ENCODE measurements around the gene CTNNBIP1.

CTNNBIP1 gene

DNA sequence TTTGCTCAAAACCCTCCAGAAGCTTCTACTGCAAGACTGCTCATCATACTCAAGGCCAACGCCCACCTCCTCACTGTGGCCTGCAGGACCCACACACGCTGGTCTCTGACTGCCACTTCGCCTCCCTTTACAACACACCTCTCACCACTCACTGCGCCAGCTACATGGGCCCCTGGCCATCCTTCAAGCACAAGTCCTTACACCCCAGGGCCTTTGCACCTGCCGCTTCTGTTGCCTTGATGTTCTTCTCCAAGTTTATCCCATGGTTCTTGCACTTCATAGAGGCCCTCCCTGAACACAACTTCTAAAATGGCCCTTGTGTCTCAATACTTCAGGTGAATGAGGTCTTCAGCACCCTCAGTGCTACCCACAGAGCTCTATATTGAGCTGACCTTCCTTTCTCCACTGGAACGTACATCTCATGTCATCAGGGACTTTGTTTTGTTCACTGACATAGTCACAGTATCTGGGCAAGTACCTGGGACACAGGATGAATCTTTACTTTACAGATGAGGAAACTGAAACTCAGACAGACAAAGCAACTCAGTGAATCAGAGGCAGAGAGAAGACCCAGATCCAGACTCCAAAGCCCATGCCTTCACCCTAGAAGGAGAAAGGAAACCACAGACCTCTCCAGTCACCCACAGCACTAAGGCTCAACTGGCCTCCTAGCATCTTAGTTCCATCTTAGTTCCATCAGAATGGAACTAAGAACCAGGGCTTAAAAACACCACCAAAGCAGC, 51.6 kb downstream of the CTNNBIP1 start:
- no peak overlapping the region for H3K4me3 ChIP-seq (ENCODE audit: low read depth, low read length)

DNA sequence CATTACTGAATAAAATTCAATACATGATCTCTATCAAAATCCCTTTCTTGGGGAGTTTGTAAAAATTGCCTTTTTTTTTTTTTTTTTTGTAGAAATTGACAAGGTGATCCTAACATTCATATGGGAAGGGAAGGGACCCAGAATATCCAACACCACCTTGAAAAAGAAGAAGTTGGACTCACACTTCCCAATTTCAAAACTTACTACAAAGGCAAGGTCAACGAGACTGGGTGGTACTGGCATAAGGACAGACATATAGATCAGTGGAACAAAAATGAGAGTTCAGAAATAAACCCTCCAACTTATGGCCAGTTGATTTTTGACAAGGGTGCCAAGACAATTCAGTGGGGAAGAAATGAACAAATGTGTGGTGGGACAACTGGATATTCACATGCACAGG, 54.9 kb downstream of the CTNNBIP1 start:
- H3K4me3 ChIP-seq (ENCODE audit: low read depth, low read length) = no peak overlapping the region

DNA sequence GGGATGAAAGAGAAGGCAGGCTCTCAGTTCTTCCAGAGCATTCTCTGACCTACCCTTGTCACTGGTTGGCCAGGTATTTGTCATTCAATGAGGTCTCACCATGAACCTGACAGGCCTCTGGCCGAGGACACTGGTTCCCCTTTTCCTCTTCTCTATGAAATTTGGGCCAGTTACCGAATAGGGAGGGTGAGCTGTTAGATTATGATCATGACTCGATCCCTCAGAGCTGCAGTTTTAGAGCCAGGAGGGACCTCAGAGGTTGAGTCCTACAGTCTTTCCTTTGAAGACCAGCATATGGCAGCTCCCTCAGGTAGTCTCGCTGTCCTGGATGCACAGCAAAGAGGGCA, 56.8 kb downstream of the CTNNBIP1 start:
- H3K4me3 ChIP-seq (ENCODE audit: low read depth, low read length) = no peak overlapping the region

DNA sequence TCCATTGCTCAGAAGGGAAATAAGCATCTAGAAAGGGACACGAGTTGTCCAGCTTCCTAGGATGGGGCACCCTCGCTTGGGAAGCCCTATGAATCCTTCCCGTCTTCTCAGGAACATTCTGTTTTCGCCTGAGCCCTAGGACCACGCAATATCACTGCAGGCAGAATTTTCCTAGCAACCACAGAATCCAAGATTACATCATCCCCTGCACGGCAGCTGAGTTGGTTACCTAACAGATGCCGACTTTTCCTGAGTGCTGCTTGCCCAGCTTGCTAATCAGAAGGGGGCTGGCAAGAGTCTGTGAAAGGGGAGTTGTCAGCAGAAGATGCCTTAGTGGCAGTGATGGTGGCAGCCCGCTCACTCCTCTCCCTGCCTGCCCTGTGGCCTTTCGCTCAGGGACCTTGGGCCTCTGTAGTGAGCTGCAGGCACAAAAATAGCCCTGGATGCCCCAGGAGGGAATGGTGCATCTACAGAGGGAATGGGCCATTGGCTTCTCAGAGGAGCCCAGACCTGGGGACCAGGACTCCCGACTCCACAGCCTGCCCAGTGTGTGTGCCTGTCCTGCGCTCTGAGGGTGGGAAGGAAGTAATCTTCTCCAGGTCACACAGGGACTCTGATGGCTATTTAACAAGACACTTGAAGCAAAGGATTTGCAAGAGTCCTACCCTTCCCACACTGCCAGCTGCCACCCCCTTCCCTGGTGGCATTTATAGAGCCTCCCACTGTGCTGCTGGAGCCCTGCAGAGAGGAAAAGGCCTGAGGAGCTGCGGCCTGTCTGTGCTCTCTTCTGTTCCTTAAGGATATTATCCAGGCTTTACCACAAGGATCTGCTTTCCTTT, 57.4 kb downstream of the CTNNBIP1 start:
- H3K4me3 ChIP-seq (ENCODE audit: low read depth, low read length) = no peak overlapping the region

DNA sequence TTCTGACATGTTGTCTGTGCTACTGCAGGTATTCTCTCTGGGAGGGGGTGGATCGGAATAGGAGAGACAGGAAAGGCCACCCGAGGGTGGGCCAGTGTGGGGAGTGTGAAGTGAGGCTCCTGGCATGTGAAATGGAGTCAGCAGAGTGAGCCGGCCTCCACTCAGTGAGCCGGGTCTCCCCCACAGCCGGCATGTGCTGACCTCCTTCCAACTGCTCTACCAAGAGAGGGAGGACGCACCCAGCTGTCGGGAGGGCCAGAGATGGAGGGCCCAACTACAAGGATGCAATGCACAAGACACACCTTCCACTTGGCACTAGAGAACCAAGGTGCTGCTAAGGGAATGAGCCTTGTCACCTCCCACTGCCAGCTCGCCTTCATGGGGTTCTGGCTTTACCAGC, 58.1 kb downstream of the CTNNBIP1 start:
- no peak overlapping the region for H3K4me3 ChIP-seq (ENCODE audit: low read depth, low read length)

DNA sequence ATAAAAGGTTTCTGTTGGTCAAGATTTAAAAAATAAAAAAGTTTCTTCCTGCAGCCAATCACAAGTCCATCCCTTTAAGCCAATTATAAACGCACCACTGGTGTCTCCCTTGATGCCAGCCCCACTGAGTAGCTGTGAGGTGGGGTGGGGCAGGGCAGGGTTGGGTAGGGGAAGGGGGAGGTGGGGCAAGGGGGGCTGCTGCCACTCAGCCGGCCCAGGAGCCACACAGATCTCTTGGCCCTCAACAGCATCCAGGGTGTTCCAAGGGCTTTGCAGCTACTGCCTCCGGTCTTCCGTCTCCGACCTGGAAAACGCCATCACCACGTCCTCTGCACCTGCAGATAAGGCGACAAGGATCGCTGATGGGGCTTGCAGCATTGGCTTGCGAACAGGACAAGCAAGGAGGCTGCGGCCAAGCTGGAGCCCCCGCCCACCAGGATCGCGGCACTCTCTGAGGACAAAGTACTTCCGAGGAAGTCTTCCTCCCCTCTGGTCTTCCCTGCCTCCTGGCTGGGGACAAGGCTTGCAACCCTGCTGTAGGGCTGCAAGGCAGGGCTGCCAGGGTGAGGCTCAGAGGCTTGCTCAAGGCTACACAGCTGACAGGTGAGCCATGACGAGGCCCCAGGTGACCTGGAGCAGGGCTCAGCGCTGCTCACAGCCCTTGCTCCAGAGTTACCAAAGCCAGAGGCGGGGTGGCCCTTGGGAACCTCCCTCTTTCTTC, 59.5 kb downstream of the CTNNBIP1 start:
- H3K4me3 ChIP-seq (ENCODE audit: low read depth, low read length) = no peak overlapping the region

DNA sequence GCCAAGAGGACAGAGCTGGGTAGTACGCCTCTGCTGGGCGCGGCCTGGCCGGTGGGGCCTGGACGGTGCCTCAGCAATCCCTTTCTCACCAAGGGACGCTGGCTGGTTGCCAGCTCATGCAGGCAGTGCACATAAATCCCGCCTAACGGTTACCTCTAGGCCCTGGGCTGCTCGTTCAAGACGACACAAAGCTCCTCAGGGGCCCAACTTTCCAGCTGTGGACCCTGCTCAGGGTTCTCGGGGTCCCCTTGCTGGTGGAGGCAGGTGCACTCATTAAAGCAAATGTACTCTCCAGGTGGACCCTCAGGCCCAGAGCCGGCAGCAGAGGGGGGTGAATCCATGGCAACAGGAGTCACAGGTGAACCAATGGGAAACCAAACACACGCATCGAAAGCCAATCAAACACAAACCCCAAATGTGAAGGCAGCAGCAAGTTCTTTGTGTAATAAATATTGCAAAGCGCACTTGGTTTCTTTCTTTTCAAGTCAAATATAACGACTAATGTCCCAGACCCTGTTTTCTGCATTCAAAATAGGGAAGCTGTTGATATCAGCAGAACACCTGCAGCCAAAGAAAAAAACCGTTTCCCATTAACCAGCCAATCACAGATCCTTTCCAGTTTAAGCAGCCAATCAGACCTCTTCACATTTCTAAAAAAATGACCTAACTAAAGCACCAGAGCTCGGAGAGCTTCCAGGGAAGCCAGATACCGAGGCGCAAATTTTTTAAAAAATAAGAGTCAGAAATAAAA, 60.2 kb downstream of the CTNNBIP1 start:
- no peak overlapping the region for H3K4me3 ChIP-seq (ENCODE audit: low read depth, low read length)

DNA sequence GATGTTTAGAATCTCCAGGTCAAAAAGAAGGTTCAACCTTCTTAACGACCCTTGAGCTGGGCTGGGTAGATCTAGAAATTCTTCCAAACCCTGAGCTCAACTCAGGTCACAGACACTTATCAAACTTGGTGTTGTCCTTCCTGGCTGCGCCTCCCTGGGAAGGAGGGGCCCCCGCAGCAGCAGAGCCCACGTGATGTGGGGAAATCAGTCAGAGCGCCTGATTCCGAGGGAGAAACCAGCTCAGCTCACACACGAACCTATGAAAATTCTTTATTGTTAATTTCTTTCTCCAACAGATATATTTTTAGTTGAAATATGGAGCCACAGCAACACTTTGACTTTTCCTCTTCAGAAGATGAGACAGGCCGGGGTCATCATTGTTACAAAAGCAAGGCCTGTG, 62.0 kb downstream of the CTNNBIP1 start:
- H3K4me3 ChIP-seq (ENCODE audit: low read depth, low read length) = no peak overlapping the region

DNA sequence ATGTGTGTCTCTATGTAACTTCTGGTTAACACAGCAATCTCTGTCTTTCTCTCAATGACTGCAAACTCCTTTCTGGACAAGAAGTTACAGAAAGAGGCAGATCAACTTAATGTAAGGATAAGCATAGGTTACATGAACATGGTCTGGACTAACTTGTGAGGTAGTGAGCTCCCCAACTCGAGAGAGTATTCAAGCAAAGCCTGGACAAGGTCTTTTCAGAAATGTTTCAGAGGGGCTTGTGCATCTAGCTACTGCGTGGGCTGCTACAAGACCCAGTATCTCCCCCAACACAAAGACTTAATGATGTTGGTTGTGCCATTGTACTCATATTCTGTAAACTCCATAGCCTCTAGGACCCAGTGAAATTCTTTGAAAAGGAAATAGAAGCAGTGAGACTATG, 62.8 kb downstream of the CTNNBIP1 start:
- no peak overlapping the region for H3K4me3 ChIP-seq (ENCODE audit: low read depth, low read length)

DNA sequence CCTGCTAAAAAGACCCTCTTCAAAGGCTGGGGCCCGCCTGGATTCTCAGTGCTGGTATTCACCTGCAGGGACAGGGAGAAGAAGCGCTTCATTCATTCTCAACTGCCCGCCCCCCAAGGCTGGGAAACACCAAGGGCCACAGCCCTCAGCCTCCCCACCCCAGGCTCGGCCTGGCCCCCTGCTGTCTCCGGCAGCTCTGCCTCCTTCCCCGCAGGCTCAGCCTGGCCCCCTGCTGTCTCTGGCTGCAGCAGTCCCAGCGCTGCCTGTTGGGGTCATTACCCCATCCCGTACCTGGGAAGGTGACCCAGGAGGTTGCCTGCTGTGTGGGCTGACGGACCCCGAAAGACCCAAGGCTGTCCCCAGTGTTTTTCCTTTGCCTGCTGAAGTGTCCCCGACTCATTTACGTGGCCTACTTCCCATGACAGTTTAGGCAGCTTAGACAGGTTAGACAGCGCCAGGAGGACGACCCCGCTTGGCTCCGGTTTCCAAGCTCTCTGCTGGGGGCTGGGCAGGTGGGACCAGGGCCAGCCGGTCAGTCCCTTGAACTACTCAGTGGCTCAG, 63.4 kb downstream of the CTNNBIP1 start:
- no peak overlapping the region for H3K4me3 ChIP-seq (ENCODE audit: low read depth, low read length)

DNA sequence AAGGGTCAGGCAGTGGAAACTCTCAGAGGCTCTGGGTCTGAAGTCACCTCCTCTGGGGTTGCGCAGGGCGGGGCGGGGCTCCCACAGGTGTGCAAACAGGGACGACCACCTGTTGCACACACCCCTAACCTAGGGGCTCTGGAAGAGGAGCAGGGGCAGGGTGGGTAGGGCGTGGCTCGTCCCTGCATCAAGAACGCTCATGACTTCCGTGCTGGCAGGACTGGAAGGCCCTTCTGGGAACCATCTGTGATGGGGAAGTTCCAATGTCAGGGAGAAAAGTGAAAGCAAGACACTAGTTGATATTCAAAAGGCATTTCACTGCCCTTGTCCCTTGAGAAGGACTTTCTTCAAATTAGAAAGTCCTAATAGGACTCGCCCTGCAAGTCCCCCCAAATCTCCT, 64.2 kb downstream of the CTNNBIP1 start:
- no peak overlapping the region for H3K4me3 ChIP-seq (ENCODE audit: low read depth, low read length)

DNA sequence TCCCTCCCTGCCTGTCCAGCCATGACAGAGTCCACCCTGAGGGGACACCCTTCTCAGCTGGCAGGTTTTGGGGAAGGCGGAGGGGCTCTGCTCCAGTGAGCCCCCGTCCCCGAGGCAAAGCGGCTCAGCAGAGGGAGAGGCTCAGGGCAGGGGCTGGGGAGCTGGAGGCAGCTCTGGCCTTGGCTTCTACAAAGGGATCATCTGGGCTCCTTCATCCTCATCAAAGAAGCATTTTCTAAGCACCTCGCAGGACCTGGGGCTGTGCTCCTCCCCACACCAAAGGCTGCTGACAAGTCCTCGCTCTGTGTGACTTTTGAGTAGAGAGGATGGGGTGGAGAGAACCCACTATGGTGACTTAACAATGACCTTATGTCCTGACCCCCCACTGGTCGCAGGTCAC, 65.3 kb downstream of the CTNNBIP1 start:
- no peak overlapping the region for H3K4me3 ChIP-seq (ENCODE audit: low read depth, low read length)

DNA sequence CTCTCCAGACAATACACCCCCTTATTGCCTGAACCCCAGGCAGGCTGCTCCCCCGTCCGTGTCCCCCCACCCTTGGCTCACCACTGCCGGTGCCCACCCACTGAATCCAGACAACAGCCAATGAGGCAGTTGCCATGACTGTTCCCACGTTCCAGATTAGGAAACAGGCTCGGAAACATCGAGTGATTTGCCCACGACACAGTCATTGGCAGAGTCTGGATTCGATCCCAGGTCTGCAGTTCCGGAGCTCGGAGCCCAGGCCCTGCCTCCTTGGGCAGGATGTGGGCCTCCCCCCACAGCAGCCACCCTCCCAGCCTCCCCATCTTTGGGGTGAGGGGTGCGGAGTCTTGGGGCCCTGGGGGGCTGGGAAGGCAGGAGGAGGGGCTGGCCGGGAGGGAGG, 66.0 kb downstream of the CTNNBIP1 start:
- H3K4me3 ChIP-seq (ENCODE audit: low read depth, low read length) = no peak overlapping the region

DNA sequence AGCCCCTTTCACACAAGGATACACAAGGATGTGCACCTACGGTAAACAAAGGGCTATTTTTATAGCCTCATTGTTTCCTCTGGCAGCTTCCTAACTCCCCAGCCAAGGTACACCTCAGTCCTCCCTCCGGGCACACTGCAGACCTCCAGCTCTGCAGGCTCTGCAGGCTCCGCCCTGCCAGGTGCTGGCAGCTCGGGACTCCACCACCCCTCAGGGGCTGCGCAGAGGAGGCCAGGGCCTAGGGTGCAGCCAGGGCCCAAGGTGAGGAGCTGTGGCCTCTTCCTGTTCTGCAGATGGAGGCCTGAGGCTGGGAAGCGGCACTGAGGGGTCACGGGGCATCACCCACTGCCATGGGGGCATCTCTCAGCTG, 66.5 kb downstream of the CTNNBIP1 start:
- H3K4me3 ChIP-seq (ENCODE audit: low read depth, low read length) = no peak overlapping the region

DNA sequence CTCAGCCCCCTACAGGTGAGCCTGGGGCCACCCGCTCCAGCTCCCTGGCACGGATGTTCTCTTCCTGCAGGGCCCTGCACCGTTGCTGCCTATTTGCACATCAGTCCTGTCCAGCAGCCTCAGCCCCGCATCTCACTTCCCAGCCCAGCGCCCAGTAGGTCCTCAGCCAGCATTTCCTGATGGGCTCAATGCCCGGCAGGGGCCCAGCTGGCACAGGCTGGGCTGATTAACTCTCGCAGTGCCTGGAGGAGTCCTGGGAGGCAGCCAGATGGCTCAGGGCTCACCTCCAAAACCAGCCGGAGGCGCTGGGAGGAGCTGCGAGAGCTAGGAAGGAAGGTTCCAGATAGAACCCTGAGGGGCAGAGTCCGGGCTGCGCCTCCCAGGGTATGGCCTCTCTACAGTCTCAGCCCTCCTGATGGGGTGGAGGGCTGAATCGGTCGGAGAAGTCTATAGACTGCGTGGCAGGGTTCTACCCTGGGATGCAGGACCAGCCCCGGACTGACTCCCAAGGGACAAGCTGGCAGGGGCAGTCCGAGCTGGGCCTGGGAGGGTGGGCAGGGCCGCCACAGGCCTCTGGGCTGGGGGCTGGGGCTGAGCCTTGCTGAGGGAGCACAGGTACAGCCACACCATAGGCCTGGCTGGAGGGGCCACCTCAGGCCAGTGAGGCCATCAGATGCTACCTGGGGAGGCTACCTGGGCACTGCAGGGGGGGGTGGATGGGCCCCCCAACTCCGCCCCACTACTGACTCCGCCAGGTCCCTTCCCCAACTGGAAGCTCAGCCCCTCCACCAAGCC, 67.1 kb downstream of the CTNNBIP1 start:
- no peak overlapping the region for H3K4me3 ChIP-seq (ENCODE audit: low read depth, low read length)

DNA sequence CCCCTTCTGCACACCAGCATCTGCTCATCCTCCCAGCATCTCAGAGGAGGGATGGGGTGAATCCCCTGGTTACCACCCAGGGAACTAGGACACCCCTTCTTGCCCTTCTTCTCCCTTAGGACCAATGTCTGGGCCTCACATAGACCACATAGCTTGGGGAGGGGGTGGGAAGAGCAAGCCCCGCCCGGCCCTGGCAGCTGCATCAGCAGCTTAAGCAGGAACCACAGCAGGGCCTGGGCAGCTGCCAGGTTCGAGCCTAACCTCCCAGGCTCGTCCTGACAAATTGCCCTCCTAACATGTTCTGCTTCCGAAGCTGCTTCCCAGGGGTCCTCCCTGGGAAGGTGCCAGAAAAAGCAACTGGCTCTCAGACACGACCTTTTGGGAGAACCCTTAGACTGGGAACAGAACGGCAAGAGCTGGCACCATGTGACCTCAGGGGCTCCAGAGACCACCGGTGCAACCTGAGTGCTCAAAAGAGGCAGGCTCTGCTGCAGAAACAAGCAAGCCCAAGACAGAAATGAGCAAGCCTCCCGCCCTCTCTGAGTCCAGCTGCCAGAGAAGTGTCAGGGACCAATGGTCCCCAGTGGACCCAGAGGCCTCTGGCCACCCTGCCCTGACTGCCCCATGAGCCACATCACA, 67.9 kb downstream of the CTNNBIP1 start:
- H3K4me3 ChIP-seq (ENCODE audit: low read depth, low read length) = no peak overlapping the region

DNA sequence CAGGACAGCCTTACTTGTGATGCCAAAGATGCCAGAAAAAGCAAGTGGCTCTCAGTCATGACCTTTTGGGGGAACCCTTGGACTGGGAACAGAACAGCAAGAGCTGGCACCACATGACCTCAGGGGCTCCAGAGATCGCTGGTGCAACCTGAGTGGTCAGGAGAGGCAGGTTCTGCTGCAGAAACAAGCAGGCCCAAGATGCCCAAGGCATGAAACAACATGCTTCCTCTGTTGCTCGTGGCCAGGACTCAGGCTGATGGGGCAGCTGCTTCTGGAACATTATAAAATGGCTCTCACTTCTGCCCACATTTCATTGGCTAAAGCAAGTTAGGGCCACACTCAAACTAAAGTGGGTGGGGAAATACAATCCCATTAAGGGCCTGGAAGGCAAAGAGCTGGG, 68.6 kb downstream of the CTNNBIP1 start:
- H3K4me3 ChIP-seq (ENCODE audit: low read depth, low read length) = no peak overlapping the region

DNA sequence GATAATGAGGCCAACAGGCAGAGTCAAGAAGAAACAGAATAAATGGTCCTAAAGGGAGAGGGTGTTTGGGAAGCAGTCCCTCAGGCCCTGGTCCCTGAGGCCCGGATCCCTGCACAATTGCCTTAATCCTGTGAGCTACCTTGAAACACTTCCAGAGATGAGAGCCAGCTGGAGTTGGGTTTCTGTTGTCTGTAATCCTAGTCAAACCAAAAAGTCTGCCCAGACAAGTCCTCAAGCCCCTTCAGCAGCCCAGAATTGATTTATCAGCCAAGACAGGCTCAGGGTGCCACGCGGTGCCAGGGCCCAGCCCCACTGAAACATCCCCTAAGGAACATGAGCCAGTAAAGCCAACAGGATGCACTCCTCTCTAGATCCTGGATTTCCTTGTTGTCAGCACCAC, 69.9 kb downstream of the CTNNBIP1 start:
- H3K4me3 ChIP-seq (ENCODE audit: low read depth, low read length) = no peak overlapping the region

DNA sequence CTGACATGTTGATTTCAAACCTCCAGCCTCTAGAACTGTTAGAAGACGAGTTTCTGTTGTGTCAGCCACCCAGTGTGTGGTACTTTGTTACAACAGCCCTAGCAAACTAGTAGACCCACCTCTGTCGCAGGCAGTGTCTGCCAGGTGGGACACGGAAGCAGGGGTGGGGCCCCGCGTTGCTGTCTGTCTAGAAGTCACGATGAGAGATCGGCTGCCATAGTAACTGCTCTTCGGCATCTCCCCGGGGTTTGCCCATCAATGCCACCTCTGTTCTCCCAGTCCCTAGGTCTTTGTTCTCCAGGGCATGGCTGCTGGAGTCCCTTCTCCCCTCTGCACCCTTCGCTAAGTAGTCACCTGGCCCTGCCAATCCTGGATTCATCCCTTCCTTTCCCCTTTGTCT, 71.1 kb downstream of the CTNNBIP1 start:
- H3K4me3 ChIP-seq (ENCODE audit: low read depth, low read length) = no peak overlapping the region

DNA sequence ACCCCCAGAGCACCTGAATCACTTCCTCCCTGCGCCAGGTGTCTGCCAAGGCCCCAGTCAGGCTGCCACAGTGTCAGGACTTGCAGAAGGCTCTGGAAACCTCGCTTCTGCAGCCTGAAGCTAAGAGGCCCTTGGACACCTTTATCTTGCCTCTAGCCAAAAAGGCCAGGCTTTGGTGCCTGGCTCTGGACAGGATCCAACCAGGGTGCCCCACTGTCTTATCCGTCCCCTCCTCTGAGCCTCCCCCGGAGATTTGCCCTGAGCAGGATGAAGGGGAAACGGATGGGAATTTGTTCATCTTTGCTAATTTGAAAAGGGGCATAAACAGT, 73.5 kb downstream of the CTNNBIP1 start:
- H3K4me3 ChIP-seq (ENCODE audit: low read depth, low read length) = no peak overlapping the region

Measured in iPS-11a (cell line).